ENCODE data around the gene LPAR2.
A peak's percentile ranks its signal among the peaks of the same experiment; 100 is the strongest.

LPAR2 gene

DNA sequence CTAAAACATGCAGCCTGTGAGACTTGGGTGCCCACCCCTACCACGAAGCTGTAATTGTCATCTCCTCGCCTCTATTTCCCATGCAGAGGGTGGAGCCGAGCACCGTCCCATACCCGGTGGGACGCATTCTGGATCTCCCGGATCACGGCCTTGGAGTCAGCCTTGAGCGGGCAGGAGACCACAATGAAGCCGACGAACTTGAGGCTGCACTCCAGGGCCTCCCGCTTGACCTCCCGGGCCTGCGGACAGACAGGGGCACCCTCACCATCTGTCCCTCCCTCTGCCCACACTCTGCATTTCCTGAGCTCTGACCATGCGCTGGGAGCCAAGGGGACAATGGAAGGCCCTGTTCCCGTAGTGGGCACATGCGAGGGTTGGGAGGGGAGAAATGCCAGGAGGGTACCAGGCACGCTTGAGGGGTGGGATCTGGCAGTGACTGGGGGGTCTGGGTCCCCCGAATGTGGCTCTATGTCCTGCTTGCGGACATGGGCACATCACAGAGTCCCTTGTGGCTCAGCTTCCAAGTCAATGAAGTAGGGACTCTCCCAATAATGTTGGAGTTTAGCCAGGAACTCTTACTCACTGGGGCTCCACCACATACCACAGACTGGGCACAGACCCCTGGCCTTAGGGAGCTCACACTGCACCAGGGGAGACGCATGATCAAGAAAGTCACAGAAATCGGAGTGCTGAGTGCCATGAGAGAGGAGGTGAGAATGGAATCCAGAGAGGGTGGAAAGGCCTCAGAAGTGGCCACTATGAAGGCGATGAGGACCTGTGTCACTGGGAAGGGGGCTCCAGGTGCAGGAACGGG is 24.7 kb upstream of the LPAR2 start:
- DNase-seq: no peak

DNA sequence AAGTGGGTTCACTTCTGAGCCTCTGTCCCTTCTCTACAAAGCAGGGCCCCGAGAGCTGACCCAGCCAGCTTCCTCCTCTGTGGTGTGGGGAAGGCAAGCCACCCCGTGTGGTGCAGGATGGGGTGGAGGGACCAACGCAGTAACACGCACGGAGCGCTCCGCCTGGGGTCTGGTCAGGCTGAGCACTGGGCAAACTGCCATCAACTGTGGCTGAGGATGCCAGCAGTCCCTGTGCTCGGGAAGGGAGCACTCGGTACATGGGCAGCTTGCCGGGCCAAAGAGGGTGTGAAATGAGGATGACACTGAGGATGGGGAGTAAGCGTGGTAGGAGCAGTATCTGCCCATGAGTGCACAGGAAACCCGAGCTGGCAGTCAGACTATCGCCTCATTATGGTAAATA is 23.1 kb upstream of the LPAR2 start:
- DNase-seq: no peak

- no peak for DNase-seq
These were observed 22.3 kb upstream of the LPAR2 start for GRCh38 chr19:19650331-19650730.

DNA sequence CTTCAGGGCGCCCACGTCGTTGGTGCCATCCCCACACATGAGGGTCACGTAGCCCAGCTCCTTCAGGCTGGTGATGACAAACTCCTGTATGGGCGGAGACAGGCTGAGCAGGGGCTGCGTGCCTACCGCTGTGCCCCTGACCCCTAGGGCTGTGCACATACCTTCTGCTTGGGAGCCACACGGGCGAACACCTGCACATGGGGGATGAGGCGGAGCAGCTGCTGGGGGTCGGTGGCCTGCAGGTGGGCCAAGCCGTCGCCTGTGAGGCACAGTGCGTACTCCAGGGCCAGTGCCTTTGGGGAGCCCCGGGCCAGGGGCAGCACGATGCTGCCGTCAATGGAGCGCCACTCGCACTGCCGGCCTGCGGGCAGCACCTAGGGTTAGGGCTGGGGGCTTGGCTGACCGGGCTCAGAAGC is 21.6 kb upstream of the LPAR2 start:
- DNase-seq: no peak

DNA sequence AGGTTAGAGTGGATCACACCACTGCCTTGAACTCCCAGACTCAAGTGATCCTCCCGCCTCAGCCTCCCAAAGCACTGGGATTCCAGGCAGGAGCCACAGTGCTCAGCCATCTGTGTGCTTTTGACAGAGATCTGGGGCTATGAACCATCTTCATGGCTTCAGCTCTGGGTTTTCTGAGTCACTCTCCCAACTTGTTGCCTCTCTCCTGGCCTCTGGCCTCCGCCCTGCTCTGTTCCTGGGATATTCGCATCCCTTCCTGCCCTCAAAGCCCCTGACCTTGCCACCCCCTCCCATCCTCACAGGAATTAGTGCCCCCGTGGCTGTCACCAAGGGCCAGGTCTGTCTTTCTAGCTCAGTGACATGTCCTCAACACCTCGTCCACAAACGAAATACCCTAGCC is 21.1 kb upstream of the LPAR2 start:
- no peak for DNase-seq

GRCh38 chr19:19647037-19647835 is 19.2 kb upstream of the LPAR2 start:
- DNase-seq: no peak

GRCh38 chr19:19645233-19645870 is 17.3 kb upstream of the LPAR2 start:
- DNase-seq: no peak

- no peak for DNase-seq
These were observed 16.0 kb upstream of the LPAR2 start for GRCh38 chr19:19644054-19644388.

DNA sequence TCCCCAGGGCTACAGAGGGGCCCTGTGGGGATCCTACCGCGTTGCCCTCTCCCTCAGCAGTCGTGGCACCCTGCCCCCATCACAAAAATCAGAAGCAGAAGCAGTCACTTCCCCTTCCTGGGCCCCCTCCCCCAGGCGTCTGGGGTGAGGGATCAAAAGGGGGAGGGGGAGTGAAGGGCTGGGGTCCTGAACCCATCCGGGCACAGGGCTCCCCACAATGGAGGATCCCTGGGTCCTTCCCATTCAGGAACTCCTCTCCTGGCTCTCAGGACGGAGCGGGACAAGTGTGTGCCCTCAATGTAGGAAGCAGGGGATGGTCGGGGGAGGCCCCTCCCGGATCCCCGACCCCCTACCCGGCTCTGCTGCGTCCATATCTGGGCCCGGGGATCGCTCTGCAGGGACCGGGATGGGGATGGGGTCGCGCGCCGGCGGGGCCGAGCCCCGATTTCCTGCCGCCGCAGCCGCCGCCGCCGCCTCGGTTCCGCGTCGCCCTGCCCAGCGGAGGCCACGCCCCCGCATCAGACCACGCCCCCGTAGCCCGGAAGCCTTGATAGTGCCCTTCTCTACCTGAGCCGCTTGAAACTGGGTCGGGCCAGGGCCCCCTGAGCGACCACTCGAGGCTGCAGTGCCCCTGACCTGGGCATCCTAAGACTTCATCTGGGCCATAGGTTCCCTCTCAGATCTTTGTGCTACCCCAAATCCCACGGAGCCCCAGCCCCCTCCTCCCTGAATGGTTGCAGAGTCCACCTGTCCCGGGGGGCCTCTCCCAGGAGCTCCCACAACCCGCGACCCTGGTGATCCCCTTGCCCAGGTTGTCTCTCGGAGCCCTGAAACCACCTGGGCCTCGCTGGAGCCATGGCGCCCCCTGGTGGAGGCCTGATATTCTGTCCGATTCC is 15.4 kb upstream of the LPAR2 start, which contains the start of gene GMIP:
Gene GMIP, minus strand, starts transcription at position 500 of the 896 bp plus-strand sequence. Its CDS starts 128 bp downstream, at position 372.
- DNase-seq: peak; percentile 93

GRCh38 chr19:19642506-19643157 is 14.6 kb upstream of the LPAR2 start:
- DNase-seq: peak; percentile 69

- peak; percentile 44 for DNase-seq
These were observed 9.7 kb upstream of the LPAR2 start for GRCh38 chr19:19637523-19638251.

GRCh38 chr19:19637186-19637522 is 9.1 kb upstream of the LPAR2 start:
- DNase-seq: no peak

- no peak for DNase-seq
These were observed 8.7 kb upstream of the LPAR2 start for GRCh38 chr19:19636573-19637185.

DNA sequence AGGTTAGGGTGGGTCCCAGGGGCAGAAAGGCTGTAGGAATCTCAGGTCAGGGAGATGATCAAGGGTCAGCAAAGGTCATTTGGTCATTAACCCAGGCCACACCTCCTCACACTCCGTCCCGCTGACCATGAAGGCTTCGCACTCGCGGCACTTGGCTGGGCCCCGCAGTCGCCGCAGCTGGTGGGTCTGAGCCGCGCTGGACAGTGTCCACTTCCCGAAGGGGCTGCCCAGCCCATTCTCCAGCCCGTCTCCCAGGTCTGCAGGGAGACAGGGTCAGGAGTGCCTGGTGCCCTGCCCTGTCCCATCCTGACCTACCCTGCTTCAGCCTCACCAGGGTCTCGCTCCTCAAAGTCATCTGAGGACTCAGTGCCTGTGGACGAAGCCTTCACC is 7.3 kb upstream of the LPAR2 start:
- DNase-seq: no peak

DNA sequence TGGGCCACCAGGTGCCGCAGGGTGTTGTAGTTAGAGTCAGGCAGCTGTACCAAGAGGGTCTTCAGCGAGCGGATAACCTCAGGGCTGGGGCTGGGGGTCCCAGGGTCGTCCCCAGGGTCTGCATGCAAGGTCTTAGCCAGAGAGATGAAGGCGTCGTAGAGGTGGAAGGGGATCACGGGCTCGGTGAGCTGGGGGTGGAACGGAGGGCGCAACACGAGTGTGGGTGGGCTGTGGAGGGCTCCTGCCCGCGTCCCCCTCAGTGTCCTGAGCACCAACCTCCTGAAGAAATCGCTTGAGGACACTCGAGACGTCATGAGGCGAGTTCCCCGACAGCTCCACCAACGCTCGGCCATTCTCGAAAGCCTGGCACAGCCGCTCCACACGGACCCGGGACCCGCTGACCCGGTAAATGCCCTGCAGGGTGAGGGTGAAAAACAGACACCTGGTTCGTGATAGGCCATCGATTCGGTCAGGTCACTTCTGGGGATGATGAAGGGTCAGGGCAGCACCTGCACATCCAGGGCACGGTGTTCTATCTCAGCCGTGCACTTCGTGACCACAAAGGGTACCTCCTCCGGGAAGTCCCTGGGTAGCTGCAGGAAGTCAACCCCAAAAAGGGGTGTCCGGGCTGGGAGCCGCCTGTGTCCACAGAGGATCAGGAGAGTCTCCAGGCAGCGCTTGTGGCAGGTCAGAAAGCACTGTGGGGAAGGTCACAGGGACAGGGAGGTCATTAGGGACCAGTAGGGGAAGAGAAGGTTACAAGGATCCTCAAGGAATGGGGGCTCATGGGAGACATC is 6.7 kb upstream of the LPAR2 start:
- DNase-seq: no peak

DNA sequence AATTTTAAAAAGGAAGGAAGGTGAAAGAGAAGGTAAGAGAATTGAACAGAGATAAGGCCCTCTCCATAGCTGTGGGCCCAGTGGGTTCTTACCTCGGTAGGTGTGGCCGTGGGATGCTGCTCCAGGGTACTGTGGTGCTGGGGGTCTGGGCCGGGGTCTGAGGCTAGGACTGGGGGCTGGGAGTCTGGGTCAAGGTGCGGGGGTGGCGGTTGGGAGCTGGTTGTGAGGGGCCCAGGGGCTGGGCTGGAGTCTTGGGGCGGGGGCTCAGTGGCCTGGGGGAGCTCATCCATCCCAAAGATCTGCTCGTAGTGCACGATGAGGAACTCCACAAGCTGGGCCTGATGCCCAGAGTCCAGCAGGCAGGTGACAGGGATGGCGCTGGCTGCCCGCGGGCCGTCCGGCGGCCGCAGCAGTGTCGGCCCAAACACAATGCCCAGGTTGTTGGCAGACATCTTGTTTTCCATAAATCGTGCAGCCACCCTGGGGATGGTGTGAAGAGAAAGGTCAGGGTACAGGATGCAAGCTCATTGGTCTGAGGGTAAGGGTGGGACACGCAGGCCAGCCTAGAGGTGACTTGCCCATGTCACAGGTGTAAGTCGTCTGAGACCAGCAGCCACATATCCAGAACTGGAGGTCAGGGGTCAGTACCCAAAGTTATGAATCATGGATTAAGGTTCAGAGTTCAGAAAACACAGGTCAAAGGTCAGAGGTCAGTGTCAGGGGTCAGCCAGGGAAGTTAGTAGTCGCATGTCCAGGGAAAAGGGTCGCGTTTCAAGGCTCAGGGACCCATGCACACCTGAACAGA is 5.9 kb upstream of the LPAR2 start:
- no peak for DNase-seq

DNA sequence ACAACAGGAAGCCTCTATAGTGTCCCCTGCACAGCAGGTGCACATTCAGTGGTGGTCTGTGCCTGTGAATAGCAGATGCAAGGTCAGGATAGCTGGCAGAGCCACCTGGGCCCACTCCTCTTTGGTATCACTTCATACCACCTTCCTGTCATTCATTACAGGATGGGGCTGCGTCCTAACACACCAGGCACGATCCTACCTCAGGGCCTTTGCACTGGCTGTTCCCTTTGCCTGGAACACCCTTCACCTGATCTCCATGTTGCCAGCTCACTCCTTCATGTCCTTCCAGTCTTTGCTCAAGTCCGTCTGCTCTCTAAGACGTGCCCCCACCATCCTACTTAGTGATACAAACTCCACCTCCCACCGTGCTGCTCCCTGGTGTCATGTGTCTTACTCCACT is 4.6 kb upstream of the LPAR2 start:
- DNase-seq: no peak

GRCh38 chr19:19631346-19631745 is 3.3 kb upstream of the LPAR2 start:
- DNase-seq: no peak

DNA sequence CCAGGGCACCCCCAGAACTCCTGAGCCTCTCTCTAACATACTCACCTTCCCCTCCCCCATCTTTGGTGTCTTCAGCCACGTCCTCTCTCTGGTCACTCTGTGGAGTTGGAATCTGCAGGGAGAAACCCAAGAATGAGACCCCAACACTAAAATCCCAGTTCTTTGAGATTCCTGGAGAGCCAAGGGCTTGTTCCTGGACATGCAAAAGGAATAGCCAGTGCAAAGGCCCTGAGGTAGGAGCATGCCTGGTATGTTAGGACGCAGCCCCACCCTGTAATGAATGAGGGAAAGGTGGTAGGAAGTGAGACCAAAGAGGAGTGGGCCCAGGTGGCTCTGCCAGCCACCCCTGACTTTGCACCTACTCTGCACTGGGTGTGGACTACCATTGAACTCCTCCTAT is 2.4 kb upstream of the LPAR2 start:
- DNase-seq: no peak

GRCh38 chr19:19630062-19630414 is 2.0 kb upstream of the LPAR2 start:
- DNase-seq: no peak
